GM18861 (cell line): ENCODE data around the gene IFITM1.
"Not testable (repeated sequence)": the region's sequence is repeated elsewhere in the genome, so short reads cannot be mapped to it uniquely, and the experiment has no call there.

Experiments
- ATAC-seq: cut with Tn5 transposase; IDR thresholded peaks from one replicate; pipeline ENCODE4 v1.9.1; 2021; ENCODE audit not compliant: unreplicated experiment

Gene IFITM1

DNA sequence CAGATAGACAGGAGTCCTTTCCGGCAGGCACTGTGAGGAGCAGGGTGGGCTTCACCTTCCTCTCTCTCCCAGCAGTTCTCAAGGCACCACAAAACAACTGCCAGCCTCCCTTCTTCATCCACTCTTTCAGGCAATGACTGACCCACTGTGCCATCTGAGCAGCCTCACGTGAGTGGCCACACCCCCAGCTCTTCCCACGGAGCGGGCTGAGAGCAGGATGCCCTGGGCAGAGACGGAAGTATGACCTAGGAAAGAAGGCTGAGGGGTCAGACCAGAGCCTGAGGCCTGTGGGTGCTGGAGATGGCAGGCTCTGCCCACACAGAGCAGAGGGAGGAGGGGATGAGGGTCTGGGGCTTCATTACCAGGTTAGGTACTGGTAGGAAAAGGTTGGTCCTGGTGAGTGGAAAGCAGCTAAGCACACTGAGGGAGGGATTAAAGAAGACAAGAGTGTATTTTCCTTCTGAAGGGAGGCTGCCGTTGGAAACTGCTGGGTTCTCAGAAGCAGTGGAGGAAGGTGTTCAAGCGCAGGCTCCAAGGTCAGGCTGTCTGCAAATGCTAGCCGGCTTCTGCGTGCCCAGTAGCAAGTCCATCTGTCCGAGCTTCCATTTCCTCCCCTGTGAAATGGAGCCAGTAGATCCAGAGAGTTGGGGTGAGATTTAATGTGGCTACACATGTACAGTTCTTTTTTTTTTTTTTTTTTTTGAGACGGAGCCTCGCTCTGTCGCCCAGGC is 31.0 kb upstream of the IFITM1 start:
- no peak for ATAC-seq

DNA sequence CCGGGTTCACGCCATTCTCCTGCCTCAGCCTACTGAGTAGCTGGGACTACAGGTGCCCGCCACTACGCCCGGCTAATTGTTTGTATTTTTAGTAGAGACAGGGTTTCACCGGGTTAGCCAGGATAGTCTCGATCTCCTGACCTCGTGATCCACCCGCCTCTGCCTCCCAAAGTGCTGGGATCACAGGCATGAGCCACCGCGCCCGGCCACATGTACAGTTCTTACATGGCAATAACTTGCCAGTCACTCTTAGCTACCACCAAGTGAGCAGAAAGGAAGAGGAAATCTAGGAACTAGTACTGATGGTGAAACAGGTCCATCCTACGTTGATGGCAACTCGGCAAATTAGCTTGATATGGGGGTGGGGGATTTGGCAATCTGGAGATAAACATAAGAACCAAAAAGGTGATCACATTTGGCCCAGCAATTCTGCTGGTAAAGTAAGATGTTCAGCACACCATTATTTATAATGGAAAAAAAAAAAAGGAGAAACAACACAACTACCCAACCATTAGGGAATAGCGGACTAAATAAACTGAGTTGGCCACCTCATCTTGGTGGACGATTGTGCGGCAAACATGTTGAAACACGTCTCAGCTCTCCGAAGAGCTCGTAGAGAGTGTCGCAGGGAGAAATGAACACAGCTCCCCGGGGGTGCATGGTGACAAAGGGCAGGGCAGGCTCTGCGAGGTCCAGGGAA is 30.3 kb upstream of the IFITM1 start:
- no peak for ATAC-seq

DNA sequence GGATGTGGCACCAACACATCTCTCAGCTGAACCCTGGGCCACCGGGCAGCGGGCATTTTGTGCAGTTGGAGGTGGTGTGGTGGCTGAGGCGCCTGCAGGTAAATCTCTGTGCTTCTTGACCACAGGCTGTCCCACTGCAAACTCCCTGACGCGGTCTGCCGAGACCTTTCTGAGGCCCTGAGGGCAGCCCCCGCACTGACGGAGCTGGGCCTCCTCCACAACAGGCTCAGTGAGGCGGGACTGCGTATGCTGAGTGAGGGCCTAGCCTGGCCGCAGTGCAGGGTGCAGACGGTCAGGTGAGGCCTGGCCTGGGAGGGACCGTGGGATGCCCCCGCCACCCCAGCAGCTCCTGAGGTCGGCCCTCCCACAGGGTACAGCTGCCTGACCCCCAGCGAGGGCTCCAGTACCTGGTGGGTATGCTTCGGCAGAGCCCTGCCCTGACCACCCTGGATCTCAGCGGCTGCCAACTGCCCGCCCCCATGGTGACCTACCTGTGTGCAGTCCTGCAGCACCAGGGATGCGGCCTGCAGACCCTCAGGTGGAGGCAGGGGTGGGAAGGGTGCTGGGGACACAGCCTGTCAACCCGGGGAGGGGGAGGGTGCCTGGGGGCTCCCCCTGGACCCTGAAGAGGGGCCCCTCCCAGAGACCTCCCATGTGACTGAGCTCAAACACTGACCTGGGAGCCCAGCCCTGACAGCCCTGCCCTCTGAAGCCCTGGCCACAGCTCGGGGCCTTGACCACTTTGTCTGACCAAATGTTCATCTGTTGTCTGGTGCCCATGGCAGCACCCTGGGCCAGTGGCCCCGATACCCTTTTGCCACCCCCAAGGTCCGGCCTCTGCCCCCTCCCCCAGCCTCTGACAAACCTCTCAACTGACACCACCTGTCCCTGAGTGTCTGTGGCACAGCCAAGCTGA is 29.5 kb upstream of the IFITM1 start:
- no peak for ATAC-seq

DNA sequence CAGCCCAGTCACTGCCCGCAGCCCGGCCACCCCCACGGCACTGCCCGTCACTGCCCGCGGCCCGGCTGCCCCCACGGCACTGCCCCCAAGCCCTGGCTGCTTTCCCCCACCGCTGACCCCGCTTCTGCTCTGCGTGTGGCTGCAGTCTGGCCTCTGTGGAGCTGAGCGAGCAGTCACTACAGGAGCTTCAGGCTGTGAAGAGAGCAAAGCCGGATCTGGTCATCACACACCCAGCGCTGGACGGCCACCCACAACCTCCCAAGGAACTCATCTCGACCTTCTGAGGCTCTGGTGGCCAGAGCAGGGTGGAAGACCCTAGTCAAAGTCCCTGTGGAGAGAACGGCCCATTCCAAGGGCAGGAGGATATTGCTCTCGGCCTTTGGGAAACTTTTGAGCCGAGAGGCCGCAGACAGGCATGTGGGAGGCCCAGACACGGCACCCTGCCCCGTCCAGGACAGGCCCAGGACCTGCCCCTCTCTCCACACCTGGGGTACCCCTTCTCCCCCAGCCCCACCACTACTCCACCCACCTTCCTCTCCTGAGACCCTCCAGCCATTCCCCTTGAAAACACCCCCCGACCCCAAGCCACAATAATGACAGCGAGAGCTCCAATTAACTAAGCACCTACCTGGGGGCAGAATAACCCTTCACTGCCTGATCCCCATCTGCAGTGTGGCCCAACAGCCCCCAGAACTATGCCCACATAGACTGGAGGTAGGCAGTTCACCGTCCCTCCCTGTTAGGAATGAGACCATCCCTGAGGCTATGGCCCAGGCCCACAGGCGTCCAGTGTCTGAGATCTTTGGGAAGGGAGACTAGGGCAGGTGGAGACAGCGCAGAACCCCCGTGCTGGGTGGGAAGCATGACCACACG is 28.6 kb upstream of the IFITM1 start:
- ATAC-seq, result no peak

DNA sequence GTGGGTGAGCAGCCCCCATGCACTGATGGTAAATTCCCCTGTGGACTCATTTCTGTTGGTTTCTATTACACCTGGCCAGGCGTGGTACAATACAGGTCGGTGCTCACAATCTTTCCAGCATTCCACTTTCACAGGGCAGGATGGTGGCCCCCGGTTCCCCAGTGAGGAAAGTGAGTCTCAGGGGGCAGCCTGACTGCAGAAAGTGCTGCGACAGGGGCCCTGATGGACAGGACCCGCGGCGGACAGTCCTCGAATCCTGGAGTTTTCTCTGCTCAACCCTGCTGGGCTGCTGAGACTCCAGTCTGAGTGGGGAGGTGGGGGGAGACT is 28.0 kb upstream of the IFITM1 start:
- ATAC-seq, result no peak

DNA sequence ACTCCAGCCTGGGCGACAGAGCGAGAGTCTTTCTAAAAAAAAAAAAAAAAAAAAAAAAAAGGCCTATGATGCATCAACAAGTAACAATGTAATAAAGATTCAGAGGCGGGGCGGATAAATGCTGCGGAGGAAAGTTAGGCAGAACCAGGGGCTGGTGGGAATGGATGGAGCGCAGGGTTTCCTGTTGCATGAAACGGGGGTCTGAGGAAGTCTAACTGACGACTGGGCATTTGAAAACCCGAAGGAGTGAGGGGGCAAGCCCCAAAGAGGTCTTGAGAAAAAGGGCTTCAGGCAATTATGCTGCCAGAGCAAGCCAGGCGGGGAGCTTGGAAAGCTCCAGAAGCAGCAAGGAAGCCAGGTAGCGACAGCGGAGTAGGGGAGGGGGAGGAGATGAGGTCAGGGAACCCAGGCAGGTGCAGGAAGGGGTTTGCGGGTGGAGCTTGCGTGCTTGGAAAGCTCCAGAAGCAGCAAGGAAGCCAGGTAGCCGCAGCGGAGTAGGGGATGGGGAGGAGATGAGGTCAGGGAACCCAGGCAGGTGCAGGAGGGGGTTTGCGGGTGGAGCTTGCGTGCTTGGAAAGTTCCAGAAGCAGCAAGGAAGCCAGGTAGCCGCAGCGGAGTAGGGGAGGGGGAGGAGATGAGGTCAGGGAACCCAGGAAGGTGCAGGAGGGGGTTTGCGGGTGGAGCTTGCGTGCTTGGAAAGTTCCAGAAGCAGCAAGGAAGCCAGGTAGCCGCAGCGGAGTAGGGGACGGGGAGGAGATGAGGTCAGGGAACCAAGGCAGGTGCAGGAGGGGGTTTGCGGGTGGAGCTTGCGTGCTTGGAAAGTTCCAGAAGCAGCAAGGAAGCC is 26.6 kb upstream of the IFITM1 start:
- not testable (repeated sequence) for ATAC-seq

DNA sequence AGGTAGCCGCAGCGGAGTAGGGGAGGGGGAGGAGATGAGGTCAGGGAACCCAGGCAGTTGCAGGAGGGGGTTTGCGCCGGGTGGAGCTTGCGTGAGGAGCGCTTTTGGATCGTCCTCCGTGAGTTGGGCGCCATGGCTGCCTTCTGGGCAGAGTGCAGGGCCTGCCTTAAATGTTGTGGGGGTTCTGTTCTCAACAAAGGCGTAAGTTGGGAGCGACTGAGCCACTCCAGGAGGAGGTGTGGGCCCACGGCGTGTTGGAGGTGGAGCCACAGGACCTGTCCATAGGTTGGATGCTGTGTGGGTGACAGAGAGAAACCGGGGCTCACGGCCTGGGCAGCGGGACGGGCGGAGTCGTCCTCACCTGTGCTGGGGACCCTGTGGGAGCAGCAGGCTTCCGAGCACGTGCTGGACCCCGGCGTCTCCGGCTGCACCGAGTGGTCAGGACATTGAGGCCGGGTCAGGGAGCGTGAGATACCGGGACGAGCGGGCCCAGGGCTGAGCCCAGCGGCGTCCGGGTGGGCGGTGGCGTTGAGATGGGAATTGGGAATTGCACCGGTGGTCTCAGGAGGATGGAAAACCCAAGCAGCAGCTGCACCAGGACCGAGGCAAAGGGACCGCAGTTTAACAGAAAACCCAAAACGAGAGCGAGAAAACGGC is 25.9 kb upstream of the IFITM1 start:
- no peak for ATAC-seq

DNA sequence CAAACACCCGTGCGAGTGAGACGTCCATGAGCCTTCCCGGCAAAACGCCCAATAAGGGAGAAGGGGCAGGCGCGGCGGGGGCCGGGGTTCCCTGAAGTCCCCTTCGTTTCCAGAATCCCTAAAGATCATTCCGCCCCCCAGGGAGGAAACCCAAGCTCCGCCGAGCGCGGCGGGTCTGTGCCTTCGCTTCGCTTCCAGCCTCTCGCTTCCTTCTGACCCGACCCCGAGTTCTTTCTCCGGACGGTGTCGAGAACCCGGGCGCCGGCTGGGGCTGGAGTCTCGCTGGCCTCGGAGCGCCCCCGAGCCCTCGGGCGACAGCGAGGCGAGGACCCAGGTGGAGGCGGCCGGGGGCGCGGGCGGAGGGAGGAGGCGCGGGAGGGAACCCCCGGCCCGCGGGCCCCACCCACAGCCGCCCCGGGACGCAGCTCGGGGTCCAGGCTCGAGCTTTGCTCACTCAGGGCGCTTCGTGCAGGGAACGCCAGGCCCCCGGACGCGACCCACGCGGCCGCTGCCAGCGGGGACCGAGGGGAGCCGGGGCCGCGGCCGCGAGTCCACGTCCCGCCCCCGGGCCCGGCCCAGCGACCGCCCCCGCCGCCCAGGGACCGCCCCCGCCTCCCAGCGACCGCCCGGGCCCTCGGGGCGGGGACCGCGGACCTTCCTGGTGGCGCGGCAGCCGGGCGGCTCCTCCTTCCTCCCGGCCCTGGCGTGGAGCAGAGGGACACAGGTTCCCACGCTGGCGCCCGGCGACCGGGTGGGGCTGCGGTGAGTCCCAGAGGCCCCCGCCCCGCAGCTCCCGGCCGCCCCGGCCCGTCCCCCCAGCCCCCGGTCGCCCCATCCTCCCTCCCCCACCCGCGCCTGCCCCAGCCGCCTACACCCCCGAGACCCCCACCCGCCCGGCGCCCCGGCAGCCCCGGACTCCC is 25.1 kb upstream of the IFITM1 start, which contains the start of gene PGGHG:
PGGHG (plus strand) TSS at position 649 of the 920 bp plus-strand sequence. CDS start 691 bp downstream, outside the sequence.
- ATAC-seq, result no peak

DNA sequence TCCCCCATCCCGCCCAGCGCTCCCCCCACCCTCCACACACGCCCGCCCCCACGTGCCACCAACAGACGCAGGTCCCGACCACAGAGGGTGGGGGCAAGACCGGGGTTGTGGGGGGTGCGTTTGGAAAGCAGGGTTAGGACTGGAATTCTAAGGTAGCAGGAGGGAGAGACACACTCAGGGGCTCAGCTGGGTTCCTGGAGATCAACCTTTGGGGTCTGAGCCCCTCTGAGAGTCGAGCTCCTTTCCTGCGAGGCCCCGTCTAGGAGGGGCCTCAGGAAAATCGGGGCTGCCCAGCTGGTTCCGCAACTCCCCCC is 24.5 kb upstream of the IFITM1 start:
- no peak for ATAC-seq

DNA sequence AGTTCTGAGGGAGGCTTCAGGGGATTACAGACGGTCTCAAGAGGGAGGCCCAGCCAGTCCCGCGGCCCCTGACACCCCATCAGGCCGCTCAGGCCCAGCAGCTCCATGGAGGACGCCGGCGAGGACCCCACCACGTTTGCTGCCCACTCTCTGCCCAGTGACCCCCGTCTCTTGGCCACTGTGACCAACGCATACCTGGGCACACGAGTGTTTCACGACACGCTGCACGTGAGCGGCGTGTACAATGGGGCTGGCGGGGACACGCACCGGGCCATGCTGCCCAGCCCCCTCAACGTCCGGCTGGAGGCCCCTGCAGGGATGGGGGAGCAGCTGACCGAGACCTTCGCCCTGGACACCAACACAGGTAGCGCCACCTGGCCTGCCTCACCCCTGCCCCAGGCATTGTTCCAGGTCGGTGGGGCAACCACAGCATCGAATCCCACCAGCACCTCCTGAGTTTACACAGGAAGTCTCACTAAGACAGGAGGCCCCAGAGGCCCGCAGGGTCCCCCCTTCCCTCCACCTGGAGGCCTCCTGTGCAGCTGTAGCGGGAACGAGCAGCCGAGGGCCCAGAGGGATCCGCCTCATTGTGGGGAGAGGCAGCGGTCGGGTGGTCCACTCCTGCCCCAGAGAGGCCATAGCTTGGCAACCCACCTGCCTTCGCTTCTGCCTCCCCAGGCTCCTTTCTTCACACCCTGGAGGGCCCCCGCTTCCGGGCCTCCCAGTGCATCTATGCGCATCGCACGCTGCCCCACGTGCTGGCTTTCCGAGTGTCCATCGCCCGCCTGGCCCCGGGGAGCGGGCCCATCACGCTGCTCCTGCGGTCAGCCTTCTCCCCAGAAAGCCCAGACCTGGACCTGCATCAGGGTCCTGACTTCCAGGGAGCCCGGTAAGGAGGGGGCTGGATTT is 23.9 kb upstream of the IFITM1 start:
- ATAC-seq, result no peak

DNA sequence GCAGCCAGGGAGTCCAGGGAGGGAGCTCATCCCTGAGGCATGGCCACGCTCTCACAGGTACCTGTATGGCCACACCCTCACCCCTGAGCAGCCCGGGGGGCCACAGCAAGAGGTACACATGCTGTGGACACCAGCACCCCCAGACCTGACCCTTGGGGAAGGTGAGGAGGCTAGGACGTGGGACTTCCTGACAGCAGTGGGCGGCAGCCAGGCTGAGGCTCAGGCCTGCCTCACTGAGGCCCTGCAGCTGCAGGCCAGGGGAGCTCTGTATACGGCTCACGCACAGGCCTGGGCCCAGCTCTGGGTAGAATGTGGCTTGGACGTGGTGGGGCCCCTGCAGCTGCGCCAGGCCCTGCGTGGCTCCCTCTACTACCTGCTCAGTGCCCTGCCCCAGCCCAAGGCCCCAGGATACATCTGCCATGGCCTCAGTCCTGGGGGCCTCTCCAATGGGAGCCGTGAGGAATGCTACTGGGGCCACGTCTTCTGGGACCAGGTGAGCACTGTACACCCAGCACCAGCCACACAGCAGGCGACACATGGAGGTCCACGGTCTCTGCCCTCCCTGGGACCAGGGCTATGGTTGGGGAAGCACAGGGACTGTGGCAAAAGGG is 23.1 kb upstream of the IFITM1 start:
- ATAC-seq, result no peak

DNA sequence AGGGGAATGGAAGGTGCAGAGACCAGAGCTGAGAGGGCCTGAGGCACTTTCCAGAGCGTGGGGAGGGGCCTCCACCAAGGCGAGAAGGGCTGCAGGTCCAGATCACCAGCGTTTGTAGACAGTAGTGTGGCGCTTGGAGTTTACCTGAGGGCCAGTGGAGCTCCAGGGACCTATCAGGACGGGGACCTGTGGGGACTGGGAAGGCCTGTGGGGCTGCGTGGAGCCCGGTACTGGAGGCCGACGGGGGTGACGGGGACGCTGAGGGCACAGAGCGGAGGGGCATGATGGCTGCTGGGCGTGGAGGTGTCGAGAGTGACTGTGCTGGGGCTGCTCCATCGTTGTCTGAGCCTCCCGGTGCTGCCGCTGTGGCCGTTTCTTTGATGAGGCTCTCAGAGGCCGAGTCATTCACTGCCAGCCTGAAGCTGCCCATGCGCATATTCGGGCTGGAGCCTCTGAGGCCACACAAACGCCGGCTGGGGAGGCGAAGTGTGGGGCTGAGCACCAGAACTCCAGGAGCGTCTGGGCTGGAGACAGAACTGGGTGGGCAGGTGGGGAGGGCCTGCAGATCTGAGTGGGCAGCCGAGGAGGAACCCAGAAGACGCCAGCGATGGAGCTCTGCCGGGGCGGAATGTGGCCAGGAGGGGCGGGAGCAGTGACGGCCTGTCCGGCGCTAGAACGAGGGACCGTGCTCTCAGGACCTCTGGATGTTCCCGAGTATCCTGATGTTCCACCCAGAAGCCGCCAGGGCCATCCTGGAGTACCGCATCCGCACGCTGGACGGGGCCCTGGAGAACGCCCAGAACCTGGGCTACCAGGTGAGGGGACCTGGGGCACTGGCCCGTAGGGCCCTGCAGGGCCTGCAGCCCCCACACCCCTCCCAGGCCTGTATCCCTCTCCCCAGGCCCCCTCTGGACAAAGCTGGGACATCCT is 22.3 kb upstream of the IFITM1 start:
- no peak for ATAC-seq

DNA sequence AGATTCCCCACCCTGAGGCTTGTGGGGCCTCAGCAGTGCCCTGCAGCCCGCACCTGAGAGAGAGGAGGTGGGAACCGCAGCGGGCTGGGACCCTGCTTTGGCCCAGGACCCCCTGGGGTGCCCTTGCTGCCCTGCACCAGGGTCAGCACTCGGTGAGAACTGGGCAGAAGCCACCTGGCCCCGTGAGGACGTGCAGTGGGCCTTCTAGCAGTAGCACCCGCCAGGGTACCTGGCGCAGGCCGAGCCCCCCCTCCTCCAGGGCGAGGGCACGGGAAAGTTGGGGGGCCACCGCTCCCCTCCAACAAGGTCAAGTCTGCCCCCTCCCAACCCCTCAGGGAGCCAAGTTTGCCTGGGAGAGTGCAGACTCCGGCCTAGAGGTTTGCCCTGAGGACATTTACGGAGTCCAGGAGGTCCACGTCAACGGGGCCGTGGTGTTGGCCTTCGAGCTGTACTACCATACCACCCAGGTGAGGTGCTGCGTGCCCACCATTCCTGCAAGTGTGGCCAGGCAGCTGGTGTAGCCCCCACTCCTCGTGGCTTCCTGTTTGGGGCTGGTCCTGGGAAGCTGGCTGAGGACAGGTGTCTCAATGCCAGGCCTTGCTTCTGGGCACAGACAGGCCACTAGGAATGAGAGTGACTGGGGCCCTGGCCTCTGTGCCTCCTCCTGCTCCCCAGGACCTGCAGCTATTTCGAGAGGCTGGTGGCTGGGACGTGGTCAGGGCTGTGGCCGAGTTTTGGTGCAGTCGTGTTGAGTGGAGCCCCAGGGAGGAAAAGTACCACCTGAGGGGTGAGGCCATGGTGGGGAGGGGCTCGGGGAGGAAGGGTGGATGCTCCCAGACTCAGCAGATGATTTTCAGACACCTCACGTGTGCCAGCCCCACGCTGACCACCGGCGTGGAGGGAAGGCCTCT is 21.4 kb upstream of the IFITM1 start:
- no peak for ATAC-seq

DNA sequence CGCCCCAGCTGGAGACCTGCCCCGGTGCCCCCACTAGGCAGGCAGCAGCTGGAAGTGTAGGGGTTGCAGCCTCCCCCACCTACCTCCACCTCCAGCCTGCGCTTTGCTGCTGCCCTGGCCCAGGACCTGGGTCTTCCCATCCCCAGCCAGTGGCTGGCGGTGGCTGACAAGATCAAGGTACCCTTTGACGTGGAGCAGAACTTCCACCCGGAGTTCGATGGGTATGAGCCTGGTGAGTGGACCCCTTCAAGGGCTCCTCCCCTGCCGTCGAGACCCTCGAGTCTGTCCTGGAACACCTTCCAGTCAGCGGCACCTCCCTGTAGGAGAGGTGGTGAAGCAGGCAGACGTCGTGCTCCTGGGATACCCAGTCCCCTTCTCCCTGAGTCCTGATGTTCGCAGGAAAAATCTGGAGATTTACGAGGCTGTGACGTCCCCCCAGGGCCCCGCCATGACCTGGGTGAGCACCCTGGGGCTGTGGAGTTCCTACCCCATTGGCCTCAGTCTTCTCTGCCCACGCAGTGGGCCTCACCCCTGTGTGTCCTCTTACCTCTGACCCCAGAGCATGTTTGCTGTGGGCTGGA is 20.5 kb upstream of the IFITM1 start:
- ATAC-seq, result no peak
